ENCODE results near the gene ITM2C.

- TF ChIP-seq CTCF (IDR thresholded peaks at IDR 0.05; ENCODE audit: low read depth, low read length, poor library complexity, severe bottlenecking): peak; percentile 11
- no peak for TF ChIP-seq EZH2phosphoT487 (IDR thresholded peaks at IDR 0.05; ENCODE audit: borderline replicate concordance, low read length)
Observed at GRCh38 chr2:230865766-230866755, 1.3 kb downstream of the ITM2C start.
